GM19463 (cell line): ENCODE data around the gene WDR91.
"Not testable (repeated sequence)": the region's sequence is repeated elsewhere in the genome, so short reads cannot be mapped to it uniquely, and the experiment has no call there.

Experiments
- ATAC-seq: cut with Tn5 transposase; IDR thresholded peaks from one replicate; pipeline ENCODE4 v1.9.1; 2021; ENCODE audit warnings: mild to moderate bottlenecking, moderate library complexity; ENCODE audit not compliant: unreplicated experiment

Gene WDR91

GRCh38 chr7:135181261-135181928 lies 29.9 kb downstream of the WDR91 start:
- no peak for ATAC-seq

DNA sequence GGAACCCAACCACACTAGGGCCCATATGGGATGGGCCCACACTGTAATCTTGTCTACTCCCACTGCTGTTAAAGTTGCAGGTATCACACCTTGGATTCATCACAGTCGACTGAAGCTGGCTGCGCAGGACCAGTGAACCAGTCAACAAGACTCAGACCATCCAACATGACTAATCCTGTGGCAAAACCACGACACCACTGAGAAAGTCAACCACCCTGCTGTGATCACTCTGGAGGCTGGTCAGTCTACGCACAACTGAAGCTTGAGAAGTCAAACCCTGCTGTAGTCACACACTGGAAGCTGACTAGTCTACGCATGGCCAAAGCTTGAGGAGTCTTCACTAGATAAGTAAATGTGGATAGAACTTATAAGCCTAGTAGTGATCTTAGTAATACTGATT lies 31.2 kb downstream of the WDR91 start:
- ATAC-seq: no peak

DNA sequence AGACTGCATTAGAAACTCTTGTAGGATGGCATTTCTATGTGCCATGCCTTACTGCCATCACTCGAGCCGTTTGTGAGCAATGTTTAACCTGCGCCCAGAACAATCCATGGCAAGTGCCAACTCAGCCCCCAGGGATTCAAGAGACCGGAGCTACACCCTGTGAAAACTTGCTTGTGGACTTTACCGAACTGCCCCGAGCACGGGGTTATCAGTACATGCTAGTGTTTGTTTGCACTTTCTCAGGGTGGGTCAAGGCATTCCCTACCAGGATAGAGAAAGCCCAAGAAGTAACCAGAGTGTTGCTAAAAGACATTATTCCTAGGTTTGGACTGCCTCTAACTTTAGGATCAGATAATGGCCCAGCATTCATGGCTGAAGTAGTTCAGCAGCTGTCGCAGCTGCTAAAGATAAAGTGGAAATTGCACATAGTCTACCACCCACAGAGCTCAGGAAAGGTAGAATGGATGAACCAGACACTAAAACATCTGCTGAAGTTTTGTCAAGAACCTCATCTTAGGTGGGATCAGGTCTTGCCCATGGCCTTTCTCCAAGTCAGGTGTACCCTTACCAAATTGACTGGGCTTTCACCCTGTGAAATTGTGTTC lies 31.9 kb downstream of the WDR91 start:
- no peak for ATAC-seq

GRCh38 chr7:135178364-135178763 lies 33.0 kb downstream of the WDR91 start:
- ATAC-seq: no peak

DNA sequence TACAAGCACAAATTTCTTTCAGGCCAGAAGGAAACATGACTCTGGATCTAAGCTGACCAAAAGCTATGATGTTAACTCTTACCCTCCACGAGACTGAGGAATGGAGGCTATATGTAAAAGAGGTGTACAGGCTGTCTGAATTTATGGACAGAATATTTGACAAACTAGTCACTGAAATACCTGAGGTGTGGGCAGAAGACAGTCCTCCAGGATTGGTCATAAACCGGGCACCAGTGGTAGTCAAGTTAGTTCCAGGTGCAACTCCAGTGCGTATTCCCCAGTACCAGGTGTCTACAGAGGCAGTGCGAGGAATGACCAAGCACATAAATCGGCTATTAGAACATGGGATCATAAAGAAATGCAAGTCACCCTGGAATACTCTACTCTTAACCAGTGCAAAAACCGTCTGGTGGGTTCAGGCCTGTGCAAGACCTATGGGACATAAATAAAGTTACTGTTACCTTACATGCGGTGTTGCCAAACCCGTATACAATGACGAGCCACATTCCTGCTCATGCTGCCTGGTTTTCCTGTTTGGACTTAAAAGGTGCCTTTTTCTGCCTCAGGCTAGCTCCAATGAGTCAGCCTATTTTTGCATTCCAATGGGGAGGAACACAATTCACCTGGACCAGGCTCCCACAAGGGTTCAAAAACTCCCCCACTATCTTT lies 34.2 kb downstream of the WDR91 start:
- ATAC-seq: no peak

DNA sequence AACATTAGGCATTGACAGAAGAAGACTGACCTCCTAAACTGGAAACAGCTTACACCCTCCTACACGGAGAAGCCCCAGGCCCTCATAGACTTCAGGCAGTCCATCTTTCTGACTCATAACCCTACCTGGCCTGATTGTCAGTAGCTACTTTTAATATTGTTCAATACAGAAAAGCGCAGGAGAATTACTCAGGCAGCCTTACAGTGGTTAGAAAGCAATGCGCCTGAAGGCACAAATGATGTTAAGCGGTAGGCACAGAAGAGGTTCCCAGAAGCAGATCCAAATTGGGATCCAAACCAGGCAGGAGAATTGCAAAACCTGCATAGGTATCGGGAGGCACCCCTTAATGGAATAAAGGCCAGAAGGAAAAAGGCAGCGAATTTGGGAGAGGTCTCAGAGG lies 35.4 kb downstream of the WDR91 start:
- no peak for ATAC-seq

GRCh38 chr7:135174941-135175340 lies 36.4 kb downstream of the WDR91 start:
- ATAC-seq: no peak

GRCh38 chr7:135173916-135174315 lies 37.4 kb downstream of the WDR91 start:
- ATAC-seq: not testable (repeated sequence)

DNA sequence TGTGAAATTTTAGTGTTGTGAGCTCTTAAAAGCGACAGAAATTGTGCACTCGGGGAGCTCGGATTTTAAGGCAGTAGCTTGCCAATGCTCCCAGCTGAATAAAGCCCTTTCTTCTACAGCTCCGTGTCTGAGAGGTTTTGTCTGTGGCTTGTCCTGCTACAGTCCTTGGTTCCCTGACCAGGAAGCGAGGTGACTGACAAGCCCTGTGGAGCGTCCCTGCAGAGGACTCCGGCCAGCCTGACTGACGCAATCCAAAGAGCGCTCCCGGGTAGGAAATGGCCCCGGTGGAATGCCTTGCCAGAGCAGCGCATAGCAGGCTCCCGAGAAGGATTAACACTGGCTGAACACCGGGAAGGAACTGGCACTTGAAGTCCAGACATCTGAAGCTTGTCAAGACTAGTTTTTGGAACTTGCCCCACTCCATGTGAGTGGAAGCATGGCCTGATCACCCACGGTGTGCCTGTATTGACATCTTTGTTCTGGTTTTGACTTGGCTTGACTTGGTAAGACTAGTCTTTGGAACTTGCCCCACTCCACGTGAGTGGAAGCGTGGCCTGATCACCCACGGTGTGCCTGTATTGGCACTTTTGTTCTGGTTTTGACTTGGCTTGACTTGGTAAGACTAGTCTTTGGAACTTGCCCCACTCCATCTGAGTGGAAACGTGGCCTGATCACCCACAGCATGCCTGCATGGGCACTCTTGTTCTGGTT lies 39.6 kb downstream of the WDR91 start:
- peak; percentile 16 for ATAC-seq

- ATAC-seq: peak; percentile 11
Measured at GRCh38 chr7:135170998-135171481, 40.3 kb downstream of the WDR91 start.

DNA sequence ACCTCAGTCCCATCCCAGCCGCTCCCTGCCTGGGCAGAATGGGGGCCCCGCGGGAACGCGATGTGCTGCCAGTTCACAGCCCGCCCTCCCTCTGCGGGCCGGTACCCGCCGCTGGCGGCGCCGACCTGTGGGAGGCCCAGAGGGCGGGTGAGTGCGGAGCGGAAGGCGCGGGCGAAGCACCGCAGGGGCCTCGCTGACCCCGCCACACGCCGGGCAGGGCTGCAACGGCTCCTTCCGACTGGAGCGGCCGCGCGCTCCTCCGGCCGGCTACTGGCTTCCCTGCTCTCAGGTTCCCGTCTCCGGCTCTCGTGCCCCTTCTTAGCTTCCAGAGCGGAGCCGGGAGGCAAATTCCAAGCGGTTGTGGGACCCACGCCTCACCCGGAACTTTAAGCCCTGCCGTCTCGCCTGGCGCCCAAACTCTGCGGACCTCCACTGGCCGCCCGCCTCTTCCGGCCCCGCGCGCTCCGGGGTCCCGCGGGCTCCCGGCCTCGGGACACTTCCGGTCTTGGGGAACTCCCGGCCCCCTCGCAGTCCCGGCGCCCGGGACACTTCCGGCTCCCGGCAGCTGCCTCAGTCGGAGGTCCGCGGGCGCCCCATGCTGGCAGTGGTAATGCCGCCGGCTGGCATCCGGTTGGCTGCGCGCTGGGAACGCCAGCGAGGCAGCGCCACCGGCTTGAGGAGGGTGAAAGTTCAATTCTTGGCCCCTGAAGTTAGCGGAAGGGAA lies 40.9 kb downstream of the WDR91 start, which contains the start of gene CYREN:
Gene CYREN (minus strand): TSS at position 434 of the 724 bp plus-strand sequence. CDS start 1,785 bp downstream, outside the sequence.
- peak; percentile 61 for ATAC-seq

- ATAC-seq: no peak
Measured at GRCh38 chr7:135169964-135170273, 41.4 kb downstream of the WDR91 start.

- ATAC-seq: peak; percentile 38
Measured at GRCh38 chr7:135169141-135169963, 42.0 kb downstream of the WDR91 start.

DNA sequence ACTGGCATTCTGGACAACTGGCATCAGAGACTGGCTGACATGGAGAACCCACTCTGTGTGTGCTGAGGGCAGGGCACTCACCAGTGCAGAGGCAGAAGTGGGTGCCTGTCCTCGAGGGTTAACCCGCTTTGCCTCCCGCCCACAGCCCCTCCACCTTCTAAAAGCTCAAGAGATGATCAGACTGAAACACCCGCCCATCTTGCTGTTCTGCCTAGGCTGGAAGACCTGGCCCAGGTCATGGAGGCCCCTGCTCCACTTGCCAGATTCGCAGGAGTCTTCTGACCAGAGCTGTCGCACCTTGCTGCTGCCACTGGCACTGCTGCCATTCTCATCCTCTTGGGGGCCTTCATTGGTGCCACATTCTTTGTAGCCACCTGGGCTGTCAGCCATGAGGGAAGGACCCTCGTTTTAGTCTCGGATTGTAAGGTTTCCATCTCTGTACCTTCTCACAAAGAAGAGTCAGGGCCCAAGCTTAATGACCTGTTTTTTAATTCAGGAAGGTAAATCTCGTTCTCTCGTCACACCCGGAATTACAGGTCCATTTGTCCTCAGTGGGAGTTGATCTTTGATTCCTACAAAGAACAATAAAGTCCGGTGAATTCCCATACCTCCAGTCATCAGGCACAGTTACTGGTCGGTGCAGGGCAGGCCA lies 42.7 kb downstream of the WDR91 start:
- no peak for ATAC-seq

DNA sequence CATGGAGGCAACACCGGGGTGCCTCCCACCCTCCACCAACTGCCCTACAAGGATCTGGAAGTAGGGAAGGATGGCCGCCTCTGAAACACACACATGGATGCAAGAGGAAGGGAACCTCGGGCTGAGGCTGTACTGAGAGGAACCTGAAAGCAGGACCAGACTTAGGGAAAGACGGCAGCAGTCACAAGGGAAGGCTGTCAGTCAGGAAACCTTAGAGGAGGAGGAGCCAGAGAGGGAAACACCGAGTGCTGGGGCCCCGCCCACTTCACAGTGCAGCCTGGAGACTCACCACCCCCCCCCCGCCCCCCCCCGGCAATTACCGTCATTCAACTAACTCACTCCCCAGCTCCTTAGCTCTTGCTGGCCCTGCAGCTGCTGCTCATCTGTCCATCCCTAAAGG lies 43.3 kb downstream of the WDR91 start:
- ATAC-seq: no peak

DNA sequence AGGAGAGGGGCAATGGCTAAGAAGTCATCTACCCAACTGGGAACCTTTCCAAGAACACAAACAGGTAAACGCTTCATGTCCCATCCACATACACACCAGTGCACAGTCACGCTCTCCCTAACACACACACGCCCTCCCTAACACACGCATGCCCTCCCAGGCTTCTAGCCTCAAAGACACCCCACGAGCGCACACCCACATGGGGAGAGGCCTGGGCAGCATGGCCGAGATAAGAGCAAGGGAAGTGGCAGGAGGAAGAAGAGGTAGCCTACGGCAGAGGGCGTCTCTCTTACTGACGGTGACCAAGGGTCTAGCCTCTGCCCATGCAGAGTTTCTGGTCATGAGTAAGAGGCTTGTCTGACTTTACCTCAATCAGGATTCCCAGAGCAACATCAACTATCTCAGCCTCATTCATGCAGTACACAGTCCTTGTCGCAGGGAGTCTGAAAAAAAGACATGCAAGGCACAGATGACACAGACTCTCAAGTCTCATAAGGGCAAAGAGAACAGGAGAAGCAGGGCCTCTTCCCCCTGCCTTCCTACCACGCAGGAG lies 43.9 kb downstream of the WDR91 start:
- no peak for ATAC-seq

DNA sequence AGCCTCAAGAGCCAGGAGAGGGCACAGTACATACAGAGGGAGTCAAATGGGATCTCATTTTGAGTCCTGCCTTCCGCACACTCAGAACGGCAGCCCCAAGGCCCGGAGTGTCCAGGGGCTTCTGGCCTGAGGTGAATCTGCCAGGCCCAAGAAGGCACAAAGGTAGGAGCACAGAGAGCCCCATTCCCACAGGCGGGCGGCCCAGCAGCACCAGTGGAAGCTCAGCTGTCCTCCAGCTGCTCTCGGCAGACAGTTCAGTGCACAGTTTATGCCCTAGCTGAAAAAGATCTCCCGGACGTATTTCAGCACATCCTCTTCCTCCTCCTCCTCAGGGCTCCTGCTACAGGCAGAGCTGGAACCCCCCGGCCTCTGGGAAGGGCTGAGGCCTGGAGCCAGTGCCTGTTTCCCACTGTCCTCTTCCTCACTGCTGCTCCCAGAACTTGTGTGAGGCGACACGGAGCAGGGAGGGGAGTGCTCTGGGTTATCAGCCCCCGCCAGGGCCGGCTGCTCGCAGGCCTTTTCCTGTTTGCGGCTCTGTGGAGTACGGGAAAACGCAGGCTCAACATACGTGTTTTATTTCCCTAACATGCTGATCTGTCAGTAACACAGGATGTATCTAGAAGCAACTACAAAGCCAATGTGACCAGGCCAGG lies 44.9 kb downstream of the WDR91 start:
- no peak for ATAC-seq

DNA sequence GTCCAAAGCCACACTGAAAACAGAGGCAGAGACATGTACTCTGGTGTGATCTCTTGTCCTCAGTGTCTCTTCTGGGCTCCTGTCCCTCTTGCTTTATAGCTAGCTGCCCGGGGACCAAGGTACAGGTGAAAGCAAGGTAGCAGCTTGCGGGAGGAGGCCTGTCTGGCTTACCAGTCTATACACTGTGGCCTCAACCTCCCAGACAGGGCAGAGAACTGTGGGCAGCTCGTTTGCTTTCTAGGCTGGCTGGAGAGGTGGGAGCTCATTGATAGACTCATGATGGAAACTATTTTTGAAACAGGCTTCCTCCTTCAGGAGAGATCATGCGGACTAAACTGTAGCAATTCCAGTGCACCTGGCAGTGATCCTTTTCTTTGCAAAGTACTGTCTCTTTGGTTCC lies 45.5 kb downstream of the WDR91 start:
- no peak for ATAC-seq
